HEK293T (cell line): Measurements from ENCODE around the gene TSPAN5.

ENCODE experiments used
- CTCF ChIA-PET: fragments of 350-600 bp; formaldehyde crosslinking; extraction: SDS; loops from one replicate; lab custom pipeline; 2021; ENCODE audit warnings: antibody characterized with exemption, inconsistent platforms; lab: Yijun Ruan, JAX
- POLR2A ChIA-PET: fragments of 350-600 bp; formaldehyde crosslinking; extraction: SDS; loops from one replicate; lab custom pipeline; 2020; ENCODE audit warnings: antibody characterized with exemption, inconsistent platforms; lab: Yijun Ruan, JAX
- DNase-seq: peaks from one replicate; pipeline ENCODE4 v3.0.0; 2012; ENCODE audit warnings: mixed read lengths; ENCODE audit errors: extremely low spot score
- ARNT ChIP-seq: fragments of 450-650 bp; IDR thresholded peaks from 2 replicates; pipeline ENCODE4 v1.6.1; 2017; ENCODE audit warnings: mild to moderate bottlenecking
- BHLHE40 ChIP-seq: fragments of 450-650 bp; IDR thresholded peaks from 2 replicates; pipeline ENCODE4 v1.6.1; 2016; ENCODE audit warnings: mild to moderate bottlenecking, moderate library complexity, borderline replicate concordance
- CTBP1 ChIP-seq: fragments of 450-650 bp; IDR thresholded peaks from 2 replicates; pipeline ENCODE4 v1.6.1; 2016; ENCODE audit warnings: borderline replicate concordance
- ELF4 ChIP-seq: fragments of 450-650 bp; IDR thresholded peaks from 2 replicates; pipeline ENCODE4 v1.6.1; 2017; ENCODE audit warnings: antibody characterized with exemption
- FOXA1 ChIP-seq: fragments of 450-650 bp; IDR thresholded peaks from 2 replicates; pipeline ENCODE4 v1.6.1; 2016; ENCODE audit warnings: mild to moderate bottlenecking
- FOXK2 ChIP-seq: fragments of 450-650 bp; IDR thresholded peaks from 2 replicates; pipeline ENCODE4 v1.6.1; 2016; ENCODE audit warnings: mild to moderate bottlenecking
- FOXM1 ChIP-seq: fragments of 450-650 bp; IDR thresholded peaks from 2 replicates; pipeline ENCODE4 v1.6.1; 2017; ENCODE audit warnings: mild to moderate bottlenecking, borderline replicate concordance
- HDGF ChIP-seq: fragments of 450-650 bp; IDR thresholded peaks from 2 replicates; pipeline ENCODE4 v1.6.1; 2017; ENCODE audit warnings: antibody characterized with exemption, borderline replicate concordance
- L3MBTL2 ChIP-seq: fragments of 450-650 bp; conservative IDR thresholded peaks from 2 replicates; pipeline ENCODE4 v1.6.1; 2016; ENCODE audit warnings: mild to moderate bottlenecking
- LEF1 ChIP-seq: fragments of 450-650 bp; IDR thresholded peaks from 2 replicates; pipeline ENCODE4 v1.6.1; 2017; ENCODE audit warnings: mild to moderate bottlenecking, borderline replicate concordance
- NFRKB ChIP-seq: fragments of 450-650 bp; IDR thresholded peaks from 2 replicates; pipeline ENCODE4 v1.6.1; 2016; ENCODE audit warnings: mild to moderate bottlenecking, moderate library complexity
- SP1 ChIP-seq: fragments of 450-650 bp; IDR thresholded peaks from 2 replicates; pipeline ENCODE4 v1.6.1; 2017
- SUZ12 ChIP-seq: fragments of 450-650 bp; IDR thresholded peaks from 2 replicates; pipeline ENCODE4 v1.6.1; 2016; ENCODE audit warnings: mild to moderate bottlenecking
- TARDBP ChIP-seq: fragments of 450-650 bp; IDR thresholded peaks from 2 replicates; pipeline ENCODE4 v1.6.1; 2016
- ZNF384 ChIP-seq: fragments of 450-650 bp; IDR thresholded peaks from 2 replicates; pipeline ENCODE4 v1.6.1; 2016
- TF ChIP-seq, protein P1 (sequence below): fragments of 450-650 bp; IDR thresholded peaks from 2 replicates; pipeline ENCODE4 v1.6.1; 2016

The TSPAN5 gene

DNA sequence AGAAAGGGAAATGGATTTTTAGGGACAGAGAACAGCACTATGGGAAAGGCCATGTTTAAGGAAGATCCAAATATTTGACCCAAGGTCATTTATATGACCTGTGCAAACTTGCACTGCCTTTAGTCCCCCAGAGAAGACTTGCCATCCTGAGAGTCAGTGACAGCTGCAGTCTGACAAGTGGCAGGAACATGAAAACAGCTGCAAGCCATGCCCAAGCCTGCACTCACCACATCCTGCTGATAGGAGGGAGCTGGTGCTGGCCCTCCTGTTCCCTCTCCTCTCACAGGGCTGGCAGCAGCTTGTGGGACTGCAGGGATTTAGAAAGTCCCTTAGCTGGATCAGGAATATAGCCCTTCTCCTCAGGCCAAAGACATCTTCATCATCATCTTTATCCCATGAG lies 209.5 kb downstream of the TSPAN5 start:
- ChIA-PET POLR2A (no interaction called here), CTCF (no interaction called here)
- TF ChIP-seq LEF1 (no peak), L3MBTL2 (no peak), BHLHE40 (no peak), SUZ12 (no peak), FOXA1 (no peak), FOXK2 (no peak)
- DNase-seq = no peak

- ChIA-PET CTCF (no interaction called here), POLR2A (no interaction called here)
- DNase-seq = no peak
- no peak for TF ChIP-seq FOXA1
- TF ChIP-seq CTBP1 = no peak
- no peak for TF ChIP-seq BHLHE40
- no peak for TF ChIP-seq FOXM1
- TF ChIP-seq ZNF384 = no peak
- TF ChIP-seq L3MBTL2 = no peak
- TF ChIP-seq SUZ12 = no peak
- TF ChIP-seq ELF4 = no peak
- TF ChIP-seq, protein P1, sequence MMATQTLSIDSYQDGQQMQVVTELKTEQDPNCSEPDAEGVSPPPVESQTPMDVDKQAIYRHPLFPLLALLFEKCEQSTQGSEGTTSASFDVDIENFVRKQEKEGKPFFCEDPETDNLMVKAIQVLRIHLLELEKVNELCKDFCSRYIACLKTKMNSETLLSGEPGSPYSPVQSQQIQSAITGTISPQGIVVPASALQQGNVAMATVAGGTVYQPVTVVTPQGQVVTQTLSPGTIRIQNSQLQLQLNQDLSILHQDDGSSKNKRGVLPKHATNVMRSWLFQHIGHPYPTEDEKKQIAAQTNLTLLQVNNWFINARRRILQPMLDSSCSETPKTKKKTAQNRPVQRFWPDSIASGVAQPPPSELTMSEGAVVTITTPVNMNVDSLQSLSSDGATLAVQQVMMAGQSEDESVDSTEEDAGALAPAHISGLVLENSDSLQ = no peak
- no peak for TF ChIP-seq SP1
- TF ChIP-seq ARNT = no peak
- TF ChIP-seq FOXK2 = no peak
- no peak for TF ChIP-seq LEF1
- TF ChIP-seq TARDBP = no peak
These were observed 210.8 kb downstream of the TSPAN5 start for GRCh38 chr4:98447648-98448047.

DNA sequence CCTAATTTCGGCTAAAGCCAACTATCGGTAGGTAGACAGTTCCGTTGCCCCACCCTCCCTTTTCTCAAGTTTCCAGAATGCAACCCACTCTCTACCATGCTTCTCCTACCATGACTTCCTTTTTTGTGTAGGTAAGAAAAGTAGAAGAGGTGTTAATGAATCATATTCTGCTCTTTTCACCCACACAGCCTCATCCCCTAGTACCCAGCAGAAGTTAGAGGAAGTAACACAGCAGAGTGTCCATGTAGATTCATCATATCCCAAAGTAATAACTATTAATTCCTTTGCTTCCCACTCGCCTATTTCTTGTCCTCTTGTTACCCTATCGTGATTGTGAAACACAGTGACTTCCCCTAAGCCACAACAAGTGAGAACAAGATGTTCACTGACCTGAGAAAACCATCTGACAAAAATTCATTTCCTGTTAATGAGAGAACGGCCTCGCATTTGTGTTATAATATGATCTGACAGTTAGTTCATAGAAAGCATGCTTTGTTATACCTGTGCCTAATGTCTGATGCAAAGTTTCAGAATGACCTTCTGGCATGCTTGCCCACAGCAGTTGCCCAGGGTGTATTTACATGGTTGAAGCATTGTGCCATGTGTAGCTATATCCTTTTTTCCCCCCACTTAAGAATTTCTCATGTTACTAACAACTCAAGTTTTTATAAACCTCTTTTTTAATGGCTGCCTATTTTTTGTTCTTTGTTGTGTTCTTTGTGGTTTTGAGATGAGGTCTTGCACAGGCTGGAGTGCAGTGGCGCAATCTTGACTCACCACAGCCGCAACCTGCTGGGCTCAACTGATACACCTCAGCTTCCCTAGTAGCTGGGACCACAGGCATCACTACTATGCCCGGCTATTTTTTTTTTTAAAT lies 211.7 kb downstream of the TSPAN5 start:
- DNase-seq = no peak
- TF ChIP-seq LEF1 (no peak), HDGF (no peak), CTBP1 (no peak), FOXK2 (no peak), ZNF384 (no peak), BHLHE40 (no peak), SUZ12 (no peak), FOXA1 (no peak), ARNT (no peak), L3MBTL2 (no peak), ELF4 (no peak), NFRKB (no peak), TARDBP (no peak), FOXM1 (no peak), SP1 (no peak)
- TF ChIP-seq, protein P1 = no peak
- POLR2A ChIA-PET = no interaction called here
- CTCF ChIA-PET = no interaction called here

DNA sequence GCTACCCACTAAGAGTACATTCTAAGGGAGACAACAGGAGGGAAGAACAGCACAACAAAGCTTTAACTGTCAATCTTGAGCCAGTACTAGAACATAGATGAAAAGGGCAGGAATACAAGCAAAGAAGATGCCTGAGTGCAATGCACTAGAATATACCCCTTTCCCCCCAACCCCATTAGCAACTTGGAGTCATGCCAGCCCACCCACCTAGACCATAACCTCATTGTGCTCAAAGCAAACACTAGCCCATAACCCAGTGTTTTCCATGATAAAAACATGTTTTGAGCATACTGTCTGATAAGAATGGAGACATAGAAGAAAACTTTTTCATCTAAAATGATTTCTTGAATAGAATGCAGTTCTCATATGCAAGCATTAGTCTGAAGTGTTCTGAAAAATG lies 214.0 kb downstream of the TSPAN5 start:
- CTCF ChIA-PET = no interaction called here
- TF ChIP-seq, protein P1 = no peak
- TF ChIP-seq SUZ12 = no peak
- no peak for TF ChIP-seq SP1
- TF ChIP-seq CTBP1 = no peak
- TF ChIP-seq FOXA1 = no peak
- TF ChIP-seq L3MBTL2 = no peak
- no peak for TF ChIP-seq HDGF
- TF ChIP-seq TARDBP = no peak
- TF ChIP-seq BHLHE40 = no peak
- TF ChIP-seq FOXM1 = no peak
- TF ChIP-seq LEF1 = no peak
- DNase-seq = no peak
- POLR2A ChIA-PET = no interaction called here

- DNase-seq = no peak
- TF ChIP-seq FOXK2 = no peak
- TF ChIP-seq ZNF384 = no peak
- no peak for TF ChIP-seq FOXA1
- no peak for TF ChIP-seq TARDBP
- TF ChIP-seq L3MBTL2 = no peak
- TF ChIP-seq LEF1 = no peak
- TF ChIP-seq, protein P1 = no peak
- TF ChIP-seq ARNT = no peak
- no peak for TF ChIP-seq NFRKB
- no peak for TF ChIP-seq CTBP1
- no peak for TF ChIP-seq ELF4
- TF ChIP-seq FOXM1 = no peak
- CTCF ChIA-PET = no interaction called here
- POLR2A ChIA-PET = no interaction called here
These were observed 223.6 kb downstream of the TSPAN5 start for GRCh38 chr4:98434816-98435215.
